Measurements from ENCODE around the gene PEDS1.

Gene PEDS1

DNA sequence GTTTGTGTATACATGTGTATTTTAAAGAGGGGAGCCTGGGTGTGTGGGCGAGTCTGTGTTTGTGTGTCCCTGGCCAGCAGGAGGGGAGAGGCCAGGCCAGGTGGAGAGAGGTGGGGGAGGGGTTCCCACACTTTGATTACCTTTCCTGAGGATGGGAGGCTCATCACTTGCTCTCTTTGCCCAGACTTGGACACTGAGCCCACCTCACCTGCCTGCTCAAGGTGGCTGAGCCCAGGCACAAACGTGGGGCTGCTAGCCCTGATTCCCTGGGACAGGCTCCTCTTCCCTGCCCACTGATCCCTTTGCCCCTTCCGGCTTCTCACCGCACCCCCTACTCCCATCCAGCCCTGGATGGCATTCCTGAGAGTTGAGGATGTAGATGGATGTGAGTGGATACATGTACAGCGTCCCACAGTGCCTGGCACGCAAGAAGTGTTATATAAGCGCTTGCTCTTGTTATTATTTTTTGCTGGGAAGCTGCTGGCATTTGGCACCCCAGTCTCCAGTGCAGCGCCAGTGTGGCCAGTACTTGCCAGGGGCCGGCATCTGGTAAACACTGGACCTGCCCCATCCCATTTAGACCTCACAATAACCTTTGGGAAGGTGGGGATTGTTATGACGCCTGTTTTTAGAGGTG is 39.8 kb upstream of the PEDS1 start:
- DNase-seq (ENCODE audit: low read depth in 1 of 2, low spot score in 1 of 2), result no peak
- no peaks in the 10 kb centered on the region for H3K27me3 ChIP-seq (ENCODE audit: insufficient read depth, poor library complexity, severe bottlenecking)
- H3K27ac ChIP-seq (replicated peaks), result peak overlapping the region; percentile 90
- TF ChIP-seq CTCF (IDR thresholded peaks at IDR 0.05; ENCODE audit: insufficient read depth, low read length) (no peak), POLR2AphosphoS5 (IDR thresholded peaks at IDR 0.05; ENCODE audit: low read depth) (no peak; the same call in 1 of the 2 replicates), SPI1 (IDR thresholded peaks at IDR 0.05; ENCODE audit: borderline replicate concordance, low read depth) (no peak), GABPA (IDR thresholded peaks at IDR 0.05; ENCODE audit: low read depth) (no peak), REST (IDR thresholded peaks at IDR 0.05; ENCODE audit: insufficient replicate concordance, low read depth) (no peak)
- H3K4me3 ChIP-seq (replicated peaks; ENCODE audit: insufficient read depth, low read length), result peak overlapping the region; percentile 74

DNA sequence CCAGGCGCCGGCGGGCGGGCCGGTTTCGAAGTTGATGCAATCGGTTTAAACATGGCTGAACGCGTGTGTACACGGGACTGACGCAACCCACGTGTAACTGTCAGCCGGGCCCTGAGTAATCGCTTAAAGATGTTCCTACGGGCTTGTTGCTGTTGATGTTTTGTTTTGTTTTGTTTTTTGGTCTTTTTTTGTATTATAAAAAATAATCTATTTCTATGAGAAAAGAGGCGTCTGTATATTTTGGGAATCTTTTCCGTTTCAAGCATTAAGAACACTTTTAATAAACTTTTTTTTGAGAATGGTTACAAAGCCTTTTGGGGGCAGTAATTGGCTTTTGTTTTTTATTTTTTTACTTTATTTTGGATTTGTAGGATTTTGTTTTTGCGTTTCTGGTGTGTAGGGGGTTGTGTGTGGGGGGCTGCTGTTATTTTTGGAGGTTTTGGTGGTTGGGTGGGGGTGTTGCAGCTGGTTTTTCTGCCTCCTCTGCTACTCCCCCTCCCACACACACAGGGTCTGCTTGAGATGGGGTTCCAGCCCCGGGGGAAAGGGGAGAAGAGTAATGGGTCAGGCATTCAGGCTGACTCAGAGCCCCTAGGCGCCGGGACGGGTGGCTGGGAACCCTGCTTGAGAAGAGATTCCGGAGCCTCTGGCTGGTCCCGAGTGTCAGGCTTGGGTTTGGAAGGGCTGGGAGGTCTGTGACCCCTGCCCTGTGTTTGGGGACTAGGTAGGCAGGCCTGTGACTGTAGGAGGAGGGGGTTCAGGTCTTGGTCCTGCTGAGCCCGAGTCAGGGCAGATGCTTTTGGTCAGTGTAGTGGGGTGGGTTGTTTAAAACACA is 39.1 kb upstream of the PEDS1 start:
- Histone ChIP-seq H3K4me3 (replicated peaks; ENCODE audit: insufficient read depth, low read length) (peak overlapping the region; percentile 74), H3K27ac (replicated peaks) (peak overlapping the region; percentile 90), H3K27me3 (ENCODE audit: insufficient read depth, poor library complexity, severe bottlenecking) (no peaks in the 10 kb centered on the region)
- DNase-seq (ENCODE audit: low read depth in 1 of 2, low spot score in 1 of 2), result peak; percentile 65 to 94
- no peak for TF ChIP-seq SPI1 (IDR thresholded peaks at IDR 0.05; ENCODE audit: borderline replicate concordance, low read depth)
- TF ChIP-seq POLR2AphosphoS5 (IDR thresholded peaks at IDR 0.05; ENCODE audit: low read depth), result peak; percentile 49
- TF ChIP-seq CTCF (IDR thresholded peaks at IDR 0.05; ENCODE audit: insufficient read depth, low read length), result no peak

- DNase-seq (ENCODE audit: low read depth in 1 of 2, low spot score in 1 of 2), result peak; percentile 53 to 64
- Histone ChIP-seq H3K27ac (replicated peaks) (peak overlapping the region; percentile 90), H3K27me3 (ENCODE audit: insufficient read depth, poor library complexity, severe bottlenecking) (no peaks in the 10 kb centered on the region), H3K4me3 (replicated peaks; ENCODE audit: insufficient read depth, low read length) (peak overlapping the region; percentile 74)
- TF ChIP-seq POLR2AphosphoS5 (IDR thresholded peaks at IDR 0.05; ENCODE audit: low read depth), result peak; percentile 56; the same call in 1 of the 2 replicates
- TF ChIP-seq CTCF (IDR thresholded peaks at IDR 0.05; ENCODE audit: insufficient read depth, low read length), result no peak
- no peak for TF ChIP-seq SPI1 (IDR thresholded peaks at IDR 0.05; ENCODE audit: borderline replicate concordance, low read depth)
- peak; percentile 16 for TF ChIP-seq REST (IDR thresholded peaks at IDR 0.05; ENCODE audit: insufficient replicate concordance, low read depth)
- TF ChIP-seq GABPA (IDR thresholded peaks at IDR 0.05; ENCODE audit: low read depth), result no peak
Measured at GRCh38 chr20:50191544-50192363, 38.2 kb upstream of the PEDS1 start.

Measured in HL-60 (cell line).